Adipose tissue (tissue), 3 donors: ENCODE measurements around the gene SRPRA. TPM values are rescaled to one million over a fixed set of nuclear protein-coding genes. Genes with fewer than 3 reads are reported as not detected.
A peak's percentile ranks its signal among the peaks of the same experiment; 100 is the strongest.
"Not testable (repeated sequence)": the region's sequence is repeated elsewhere in the genome, so short reads cannot be mapped to it uniquely, and the experiment has no call there.

Source experiments
- H3K27ac ChIP-seq: one replicate; pipeline ENCODE4 v1.5.1; 2013; ENCODE audit warnings: low read depth, low read length
- WGBS, 3 donors: extraction: QIAGEN DNeasy Blood & Tissue Kit; methylation state at CpG; one replicate each; pipeline ENCODE4 v1.1.7; 2013; 5-methylcytosine and 5-hydroxymethylcytosine counted together
- polyA plus RNA-seq, 3 donors: library from polyadenylated mRNA; stranded (reverse); fragments of 200-250 nt; gene quantifications; one replicate each; pipeline ENCODE4 v1.2.3, GENCODE V29; 2013
- donor health status: healthy with polysubstance abuse.
- donor health status: Bipolar disorder and iron deficiency.
- donor health status: healthy.

SRPRA gene
- polyA plus RNA-seq, 3 donors = 30.4 to 127 (median 85.5) TPM

DNA sequence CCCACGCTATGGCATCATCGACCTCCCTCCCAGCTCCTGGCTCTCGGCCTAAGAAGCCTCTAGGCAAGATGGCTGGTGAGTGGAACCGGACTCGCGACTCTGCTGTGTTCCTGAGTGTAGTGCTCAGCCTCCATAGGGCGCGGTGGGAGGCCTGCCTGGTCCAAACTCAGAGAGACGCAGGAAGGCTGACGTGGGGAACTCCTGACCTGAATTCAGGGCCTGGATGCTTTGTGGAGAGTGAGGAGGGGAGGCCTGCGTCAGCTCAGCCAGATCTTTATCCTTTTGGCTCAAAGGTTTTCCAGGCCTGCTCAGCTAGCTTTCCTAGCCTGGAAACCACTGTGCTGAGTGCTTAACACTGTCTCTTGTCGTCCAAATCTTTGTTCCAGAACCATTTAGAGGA lies 22.2 kb upstream of the SRPRA start:
- no peak overlapping the region for H3K27ac ChIP-seq
- WGBS, 3 donors = 75 to 86% (median 83%) methylated on average over 12 of the region's 12 CpGs

DNA sequence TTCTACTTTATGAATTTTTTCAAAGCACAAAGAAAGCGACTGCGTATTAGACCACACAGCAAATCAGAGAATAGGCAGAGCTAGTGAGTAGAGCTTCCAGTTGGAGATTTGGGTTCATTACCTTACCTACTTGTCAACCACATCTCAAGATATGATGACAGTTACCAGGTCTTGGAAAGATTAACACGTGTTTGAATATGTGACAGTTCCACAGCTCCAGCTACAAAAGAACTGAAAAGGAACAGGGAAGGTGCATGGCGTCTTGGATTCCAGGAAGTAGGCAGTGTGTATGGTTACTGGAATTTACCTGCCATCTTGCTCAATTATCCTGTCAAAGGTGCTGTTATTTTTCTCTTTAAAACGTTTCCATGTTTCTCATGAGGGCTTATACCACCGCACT lies 19.5 kb upstream of the SRPRA start:
- no peak overlapping the region for H3K27ac ChIP-seq
- WGBS, 3 donors = 79 to 90% (median 85%) methylated on average over 6 of the region's 6 CpGs

DNA sequence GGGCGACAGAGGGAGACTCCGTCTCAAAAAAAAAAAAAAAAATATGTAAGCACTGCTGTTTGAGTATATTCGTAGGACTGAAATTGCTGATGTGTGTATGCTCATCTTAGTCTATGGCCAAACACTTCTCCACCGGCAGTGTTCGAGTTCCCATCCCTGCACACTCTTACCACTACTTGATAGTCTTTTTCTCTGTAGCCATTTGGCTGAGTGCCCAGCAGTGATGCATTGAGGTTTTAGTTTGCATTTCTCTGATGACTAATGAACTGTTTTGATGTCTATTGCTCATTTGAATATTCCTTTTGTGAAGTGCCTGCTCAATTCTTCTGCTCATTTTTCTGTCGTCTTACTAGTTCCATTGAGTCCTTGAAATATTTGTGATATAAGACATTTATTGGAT lies 16.1 kb upstream of the SRPRA start:
- peak overlapping the region; percentile 52 for H3K27ac ChIP-seq
- WGBS, 3 donors = 50 to 70% (median 57%) methylated on average over 6 of the region's 6 CpGs

DNA sequence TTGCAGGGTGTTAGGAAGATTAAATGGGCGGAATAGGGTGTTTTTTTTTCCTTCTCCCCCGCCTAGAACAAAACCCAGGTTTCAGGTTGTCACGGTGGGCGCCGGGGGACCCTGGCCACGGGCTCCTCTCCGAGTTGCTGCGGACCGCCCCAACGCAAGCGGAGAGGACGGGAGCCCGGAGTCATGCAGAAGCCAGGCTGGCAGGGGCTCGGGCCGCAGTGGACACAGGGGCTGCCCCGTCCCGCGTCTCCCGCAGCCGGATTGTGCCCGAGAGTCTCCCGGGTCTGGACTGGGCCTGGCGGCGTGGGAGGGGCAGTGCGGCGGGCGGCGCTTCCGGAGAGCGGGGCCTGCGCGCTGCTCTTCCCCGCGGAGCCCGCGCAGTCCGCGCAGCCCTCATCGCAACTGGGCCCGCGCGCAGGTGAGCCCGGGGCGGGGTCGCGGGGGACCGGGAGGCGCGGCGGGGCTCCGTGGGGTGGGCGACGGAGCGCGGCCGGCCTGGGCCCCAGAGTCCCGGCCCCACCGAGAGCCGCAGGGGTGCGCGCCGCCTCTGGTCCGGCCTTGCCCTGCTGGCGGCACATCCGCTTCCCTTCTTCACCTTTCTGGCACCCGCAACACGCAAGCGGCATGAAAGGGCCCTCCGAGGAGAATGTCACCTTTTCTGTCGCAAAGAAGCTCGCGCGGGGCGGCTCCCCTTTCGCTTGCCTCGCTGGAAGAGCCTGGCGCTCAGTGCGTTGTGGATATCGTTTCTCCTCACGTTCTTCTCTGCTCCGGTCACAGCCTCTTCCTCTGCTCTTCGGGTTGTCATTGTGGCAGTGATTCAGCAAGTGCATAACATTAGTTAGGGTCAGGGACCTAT lies 14.3 kb upstream of the SRPRA start, which contains the start of gene TIRAP:
TSS of gene TIRAP (plus strand) at position 358 of the 856 bp plus-strand sequence. CDS start 7,802 bp downstream, outside the sequence.
- 0% methylated on average over 55 to 82 of the region's 82 CpGs for WGBS, 3 donors
- H3K27ac ChIP-seq = peak within 1 kb of the TSS; percentile 77

DNA sequence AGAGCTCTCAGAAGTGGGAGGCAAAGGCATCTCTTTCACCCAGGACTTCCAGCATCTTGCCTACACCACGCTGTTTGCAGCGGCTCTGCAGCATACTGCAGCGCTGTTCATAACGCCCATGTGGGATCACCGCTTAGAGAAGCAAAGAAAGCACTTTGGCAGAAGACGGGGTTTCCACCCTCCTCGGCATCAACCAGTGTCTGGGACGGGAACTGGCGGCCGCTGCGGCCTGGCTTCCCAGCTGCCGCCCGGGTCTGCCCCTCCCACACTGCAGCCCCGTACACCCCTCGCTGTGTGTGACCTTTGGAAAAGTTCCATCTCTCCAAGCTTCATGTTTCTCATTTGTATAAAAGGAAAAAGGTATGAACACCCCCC lies 13.7 kb upstream of the SRPRA start:
- WGBS, 3 donors = 0 to 1% (median 1%) methylated on average over 15 of the region's 15 CpGs
- H3K27ac ChIP-seq = no peak overlapping the region

DNA sequence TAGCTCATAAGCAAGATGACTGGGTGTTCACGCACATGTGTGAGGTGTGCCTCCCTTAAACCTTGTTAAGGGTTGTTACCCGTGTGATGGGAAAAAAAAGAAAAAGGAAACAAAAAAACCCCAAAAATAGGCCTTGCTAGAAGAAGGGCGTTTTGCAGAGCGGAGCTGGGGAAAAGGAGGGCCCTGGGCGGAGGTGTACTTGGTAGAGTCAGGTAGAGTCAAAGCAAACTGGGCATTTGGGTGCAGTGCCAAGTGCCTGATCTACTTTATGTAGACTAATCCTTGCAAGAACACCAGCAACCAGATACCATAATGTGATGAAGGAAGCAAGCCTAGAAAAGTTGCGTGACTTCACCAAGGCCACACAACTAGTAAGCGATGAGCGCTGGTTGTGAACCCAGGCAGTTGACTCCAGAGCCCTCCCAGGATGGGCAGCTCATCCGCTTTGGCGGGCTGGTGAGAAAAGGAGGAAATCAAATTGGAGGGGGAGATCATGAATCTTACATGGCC lies 13.0 kb upstream of the SRPRA start:
- H3K27ac ChIP-seq = no peak overlapping the region
- 80 to 95% (median 81%) methylated on average over 10 of the region's 10 CpGs for WGBS, 3 donors

DNA sequence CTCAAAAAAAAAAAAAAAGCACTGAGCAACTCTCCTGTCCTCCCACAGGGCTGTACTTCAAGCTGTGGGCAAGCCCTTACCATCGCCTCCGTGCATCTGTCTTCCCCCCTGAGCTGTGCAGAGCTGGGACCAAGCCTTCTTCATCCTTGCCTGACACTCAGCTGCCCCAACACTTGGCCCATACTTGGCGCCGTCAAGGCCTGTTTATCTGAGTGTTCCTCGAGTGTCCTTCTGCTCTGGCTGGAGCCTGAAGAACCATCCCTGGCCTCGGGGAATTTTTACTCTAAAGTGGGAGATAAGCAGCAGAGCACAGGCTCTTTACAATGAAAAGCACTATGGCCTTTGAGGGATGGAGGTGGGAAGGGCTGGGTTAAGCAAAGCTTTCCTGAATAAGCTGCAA lies 12.6 kb upstream of the SRPRA start:
- H3K27ac ChIP-seq = no peak overlapping the region
- WGBS, 3 donors = 73 to 84% (median 80%) methylated on average over 6 of the region's 6 CpGs

DNA sequence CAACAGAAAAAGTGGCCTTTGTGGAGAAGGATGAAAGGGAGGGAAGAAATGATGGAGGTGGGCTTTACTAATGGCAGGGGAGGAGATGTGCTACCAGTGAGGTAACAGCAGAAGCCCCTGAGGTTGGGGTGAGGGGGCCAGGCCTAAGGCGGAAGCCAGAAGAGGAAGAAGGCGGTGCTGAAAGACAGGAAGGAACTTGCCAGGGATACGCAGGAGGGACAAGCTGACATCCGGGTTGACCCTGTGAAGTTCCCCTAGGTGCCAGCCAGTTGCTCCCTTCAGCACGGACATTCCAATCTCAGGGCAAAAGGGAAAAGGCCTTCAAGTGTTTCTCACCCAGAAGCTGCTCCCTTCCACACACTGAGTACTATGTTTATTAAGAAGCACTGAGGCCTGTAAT lies 11.9 kb upstream of the SRPRA start:
- 37 to 76% (median 37%) methylated on average over 5 of the region's 5 CpGs for WGBS, 3 donors
- no peak overlapping the region for H3K27ac ChIP-seq

DNA sequence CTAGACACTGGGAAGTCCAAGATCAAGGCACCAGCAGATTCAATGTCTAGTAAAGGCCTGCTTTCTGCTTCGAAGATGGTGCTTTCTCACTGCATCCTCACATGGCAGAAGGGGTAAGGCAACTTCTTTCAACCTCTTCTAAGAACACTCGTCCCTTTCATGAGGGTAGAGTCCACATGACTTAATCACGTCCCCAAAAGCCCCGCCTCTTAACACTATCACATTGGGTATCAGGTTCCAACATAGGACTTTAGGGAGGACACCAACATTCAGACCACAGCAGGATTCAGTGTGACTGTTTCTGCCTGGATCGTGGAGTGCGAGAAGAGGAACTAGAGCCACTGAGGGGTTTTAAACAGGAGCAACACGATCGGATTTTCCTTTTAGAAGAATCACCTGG lies 10.5 kb upstream of the SRPRA start:
- H3K27ac ChIP-seq = no peak overlapping the region
- WGBS, 3 donors = 77 to 78% (median 77%) methylated on average over 8 of the region's 8 CpGs

DNA sequence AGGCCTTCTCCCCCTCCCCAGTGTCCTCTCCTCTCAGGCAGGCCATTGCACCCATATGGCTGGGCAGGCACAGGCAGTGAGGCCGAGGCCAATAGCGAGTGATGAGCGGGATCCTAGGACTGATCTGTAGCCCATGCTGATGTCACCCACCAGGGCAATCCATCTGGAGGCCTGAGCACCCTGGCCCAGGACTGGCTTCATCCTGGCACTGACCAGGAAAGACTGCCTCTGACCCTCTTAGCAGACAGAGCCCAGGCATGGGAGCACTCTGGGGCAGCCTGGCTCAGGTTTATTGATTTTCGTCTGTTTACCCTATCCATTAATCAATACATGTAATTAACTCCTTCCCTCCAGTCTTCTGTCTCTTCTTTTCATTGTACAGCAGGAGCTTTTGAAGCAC lies 9.1 kb upstream of the SRPRA start:
- no peak overlapping the region for H3K27ac ChIP-seq
- 55 to 95% (median 91%) methylated on average over 4 of the region's 4 CpGs for WGBS, 3 donors

DNA sequence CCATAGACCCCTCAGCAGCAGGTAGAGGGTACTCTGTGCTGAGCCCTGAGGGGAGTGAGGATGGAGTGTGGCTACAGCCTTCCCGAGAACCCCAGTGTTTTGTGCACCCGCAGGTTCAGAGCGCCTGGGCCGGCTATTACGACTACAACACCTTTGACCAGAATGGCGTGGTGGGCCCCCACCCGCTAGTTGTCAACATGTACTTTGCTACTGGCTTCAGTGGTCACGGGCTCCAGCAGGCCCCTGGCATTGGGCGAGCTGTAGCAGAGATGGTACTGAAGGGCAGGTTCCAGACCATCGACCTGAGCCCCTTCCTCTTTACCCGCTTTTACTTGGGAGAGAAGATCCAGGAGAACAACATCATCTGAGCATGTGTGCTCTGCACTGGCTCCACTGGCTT lies 8.6 kb upstream of the SRPRA start:
- WGBS, 3 donors = 85 to 97% (median 95%) methylated on average over 11 of the region's 11 CpGs
- no peak overlapping the region for H3K27ac ChIP-seq

DNA sequence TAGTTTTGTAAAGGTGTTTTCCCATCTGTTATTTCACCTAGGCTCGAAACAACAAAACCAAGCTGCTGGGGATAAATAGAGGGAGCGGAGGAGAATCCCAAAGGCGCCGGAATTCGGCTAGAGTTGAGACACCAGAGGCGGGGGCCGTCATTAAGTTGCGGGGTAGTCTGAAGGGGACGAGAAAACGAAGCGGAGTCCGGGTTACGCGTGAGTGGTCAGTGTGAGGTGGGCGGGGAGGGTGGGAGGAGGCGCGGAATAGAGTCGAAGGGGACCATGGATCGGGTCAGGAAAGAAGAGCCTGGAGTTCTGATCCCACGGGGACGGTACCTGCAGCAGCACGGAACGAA lies 361 bp downstream of the SRPRA start:
- peak overlapping the region; percentile 36 for H3K27ac ChIP-seq
- 0 to 1% (median 1%) methylated on average over 23 of the region's 23 CpGs for WGBS, 3 donors

DNA sequence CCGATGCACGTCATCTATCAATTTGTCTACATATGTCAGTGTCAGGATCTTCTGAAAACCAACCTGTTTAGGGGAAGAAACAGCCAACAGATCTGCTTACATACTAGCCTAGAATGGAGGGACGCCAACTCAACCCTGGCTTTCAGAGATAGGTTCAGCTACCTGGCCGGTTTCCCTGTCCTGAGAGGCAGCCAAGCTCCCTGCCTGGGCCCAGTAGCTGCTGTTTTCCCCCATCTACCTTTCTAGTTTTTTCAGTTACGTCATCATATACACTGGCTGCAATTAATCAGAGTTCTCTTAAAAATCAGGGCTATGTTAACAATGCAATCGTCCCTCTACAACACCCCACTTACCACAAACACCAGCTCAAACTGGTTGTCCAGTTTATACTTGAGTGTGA lies 1.0 kb downstream of the SRPRA start:
- peak overlapping the region; percentile 36 for H3K27ac ChIP-seq
- WGBS, 3 donors = 29 to 76% (median 76%) methylated on average over 6 of the region's 6 CpGs

DNA sequence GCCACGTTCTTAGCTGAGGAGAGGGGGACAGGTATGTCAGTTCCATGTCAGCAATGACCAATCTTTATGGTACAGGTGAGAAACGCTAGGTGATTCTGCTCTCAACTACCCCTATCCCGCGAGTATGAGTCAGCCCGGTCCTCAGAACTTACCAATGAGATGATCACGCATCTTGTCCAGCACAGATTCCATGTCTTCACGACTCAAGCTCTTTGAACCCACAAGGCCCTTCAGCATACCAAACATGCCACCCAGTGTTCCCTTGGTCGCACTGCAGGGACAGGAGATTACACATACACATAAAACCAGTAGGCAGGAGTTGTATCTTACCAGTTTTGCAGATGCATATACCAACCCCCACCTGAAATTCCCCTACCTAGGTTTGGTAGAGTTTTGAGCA lies 2.9 kb downstream of the SRPRA start:
- H3K27ac ChIP-seq = no peak overlapping the region
- 85 to 91% (median 86%) methylated on average over 8 of the region's 8 CpGs for WGBS, 3 donors

DNA sequence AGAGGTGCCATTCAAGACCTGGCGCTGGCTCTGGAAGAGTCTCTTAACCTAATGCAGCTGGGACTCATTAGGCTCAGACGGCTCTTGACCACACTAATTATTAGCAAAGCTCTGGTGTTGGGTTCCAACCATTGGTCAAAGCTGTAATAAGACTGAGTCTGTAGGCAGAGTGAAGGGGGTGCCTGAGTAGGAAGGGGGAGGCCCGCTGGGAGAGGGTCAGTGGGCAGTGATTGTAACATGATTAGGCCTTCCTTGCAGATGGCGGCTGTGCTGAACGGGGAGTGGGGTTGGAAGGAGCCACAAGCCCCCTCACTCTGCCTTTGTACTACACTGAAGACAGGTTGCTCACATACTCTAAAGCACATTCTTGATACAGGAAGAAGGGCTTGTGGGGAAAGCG lies 5.2 kb downstream of the SRPRA start:
- WGBS, 3 donors = 83 to 89% (median 86%) methylated on average over 6 of the region's 6 CpGs
- no peak overlapping the region for H3K27ac ChIP-seq

DNA sequence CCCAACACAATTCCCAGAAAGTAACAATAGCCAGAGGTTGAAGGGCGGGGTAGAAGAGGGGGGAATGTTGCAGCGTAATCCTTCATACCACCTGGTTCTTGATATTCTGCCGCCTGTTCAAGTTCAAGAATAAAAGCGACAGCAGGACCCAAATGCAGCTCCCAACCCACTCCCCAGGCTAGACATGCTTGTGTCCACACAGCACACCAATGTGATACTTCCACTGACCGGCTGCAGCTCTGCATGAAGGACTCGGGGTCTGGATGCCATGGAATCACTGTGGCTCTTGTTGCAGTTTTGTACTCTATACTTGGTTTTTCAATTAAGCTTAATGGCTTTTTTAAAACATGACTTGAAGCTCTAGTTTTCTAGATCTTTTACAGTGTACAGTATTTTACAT lies 6.5 kb downstream of the SRPRA start:
- 93 to 97% (median 96%) methylated on average over 6 of the region's 6 CpGs for WGBS, 3 donors

DNA sequence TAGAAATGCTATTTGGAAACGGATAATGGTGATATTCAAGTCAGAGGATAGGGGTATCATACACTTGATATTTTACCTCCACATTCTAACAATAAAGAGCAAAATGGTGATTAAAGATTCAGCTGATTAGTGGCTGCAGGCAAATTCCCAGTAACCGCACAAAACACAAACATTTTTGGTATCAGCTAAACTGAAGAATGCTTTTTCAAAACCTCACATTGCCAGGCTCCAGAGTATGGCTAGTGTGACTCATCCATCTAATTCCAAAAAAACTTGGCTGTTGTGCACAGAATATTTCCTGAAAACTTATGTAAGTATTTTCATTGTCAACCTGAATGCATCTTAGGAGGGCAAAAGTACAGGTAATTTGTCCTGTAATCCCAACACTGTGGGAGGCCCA lies 10.9 kb downstream of the SRPRA start:
- WGBS, 3 donors = 85 to 92% (median 88%) methylated on average over 2 of the region's 2 CpGs

More for the DNA sequence above, 6.5 kb downstream of the SRPRA start:
- no peak overlapping the region for H3K27ac ChIP-seq

DNA sequence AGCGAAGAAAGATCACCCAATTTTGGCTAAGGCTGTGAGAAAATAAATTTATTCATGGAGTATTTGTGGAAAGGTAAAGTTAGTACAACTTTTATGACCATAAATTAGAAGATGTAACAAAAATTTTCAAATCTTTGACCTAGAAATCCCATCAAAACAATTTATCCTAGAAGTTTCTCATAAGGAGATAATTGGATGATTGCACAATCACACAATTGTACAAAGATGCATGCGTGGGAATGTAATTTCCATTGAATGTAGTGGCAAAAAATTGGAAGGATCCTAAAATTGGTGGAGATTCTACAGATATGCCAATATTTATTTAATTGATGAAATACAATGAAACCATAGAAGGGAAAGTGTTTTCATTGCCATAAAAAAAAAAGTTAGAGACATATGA lies 11.6 kb downstream of the SRPRA start:
- 83 to 95% (median 92%) methylated on average over 2 of the region's 2 CpGs for WGBS, 3 donors
- no peak overlapping the region for H3K27ac ChIP-seq

More for the DNA sequence above, 10.9 kb downstream of the SRPRA start:
- no peak overlapping the region for H3K27ac ChIP-seq

DNA sequence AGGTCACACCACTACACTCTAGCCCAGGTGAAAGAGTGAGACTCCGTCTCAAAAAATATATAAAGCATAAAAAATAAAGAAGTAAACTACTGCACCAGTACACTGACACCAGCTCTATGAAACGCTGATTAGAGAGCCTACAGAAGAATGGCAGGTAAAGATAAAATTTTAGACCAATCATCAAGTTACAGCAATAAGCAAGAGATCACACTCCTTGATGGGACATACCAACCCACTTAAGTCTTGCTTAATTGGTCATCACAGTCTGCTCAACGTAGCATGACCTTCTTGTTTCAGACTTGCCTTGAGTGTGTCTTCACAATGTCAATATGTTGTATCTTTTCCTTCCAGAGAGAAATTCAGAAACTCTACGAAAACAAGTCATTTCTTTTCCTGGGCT lies 12.5 kb downstream of the SRPRA start:
- H3K27ac ChIP-seq = no peak overlapping the region
- WGBS, 3 donors = 93 to 98% (median 93%) methylated on average over 4 of the region's 4 CpGs

DNA sequence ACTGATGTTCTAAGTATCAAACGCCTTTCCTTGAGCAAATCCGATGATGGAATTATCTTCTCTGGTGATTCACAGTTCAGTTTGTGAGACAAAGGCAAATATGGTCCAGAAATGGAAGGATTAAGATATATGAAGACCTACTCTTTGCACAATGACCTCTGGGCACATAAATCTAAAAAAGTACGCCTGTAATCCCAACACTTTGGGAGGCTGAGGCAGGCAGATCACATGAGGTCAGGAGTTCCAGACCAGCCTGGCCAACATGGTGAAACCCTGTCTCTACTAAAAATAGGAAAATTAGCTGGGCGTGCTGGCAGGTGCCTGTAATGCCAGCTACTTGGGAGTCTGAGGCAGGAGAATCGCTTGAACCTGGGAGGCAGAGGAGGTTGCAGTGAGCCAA lies 13.2 kb downstream of the SRPRA start:
- not testable (repeated sequence) for H3K27ac ChIP-seq
- 90 to 94% (median 92%) methylated on average over 5 of the region's 5 CpGs for WGBS, 3 donors
